ENCODE results near the gene HNF4A. TPM values are rescaled to one million over a fixed set of nuclear protein-coding genes. Genes with fewer than 3 reads are reported as not detected.
A peak's percentile ranks its signal among the peaks of the same experiment; 100 is the strongest.

HNF4A gene
- total and polyA plus RNA-seq, 2 of the 13 experiments (the other 11 are each of a cell fraction or from before 2014, with no cell fraction given) = 80.9 to 169 TPM

- 0 out of 2 replicates have a peak, but pooled peaks have one; percentile 86 for TF ChIP-seq ZNF674 (CRISPR knock-in tag; IDR thresholded peaks at IDR 0.05; ENCODE audit: low read depth)
- TF ChIP-seq CHD4 (IDR thresholded peaks at IDR 0.05; ENCODE audit: borderline replicate concordance, low read length) = no peak
- TF ChIP-seq PHF20 (CRISPR knock-in tag; IDR thresholded peaks at IDR 0.05) = peak; percentile 70; the same call in 1 of the 2 replicates
- no peak for TF ChIP-seq ATRX (CRISPR knock-in tag; IDR thresholded peaks at IDR 0.05; ENCODE audit: borderline replicate concordance)
- TF ChIP-seq ZNF362 (CRISPR knock-in tag; IDR thresholded peaks at IDR 0.05; ENCODE audit: borderline replicate concordance) = no peak
- peak; percentile 98 for TF ChIP-seq U2AF1 (optimal IDR thresholded peaks at IDR 0.05; ENCODE audit: low read depth, low read length)
- TF ChIP-seq DRAP1 (CRISPR knock-in tag; IDR thresholded peaks at IDR 0.05) = peak; percentile 83
- no peak for TF ChIP-seq ZBTB7A (CRISPR knock-in tag; IDR thresholded peaks at IDR 0.05)
- no peak; the same call in 1 of the 2 replicates for TF ChIP-seq HIVEP1 (CRISPR knock-in tag; IDR thresholded peaks at IDR 0.05)
- no peak; the same call in 1 of the 2 replicates for TF ChIP-seq MEIS1 (CRISPR knock-in tag; IDR thresholded peaks at IDR 0.05; ENCODE audit: borderline replicate concordance)
- TF ChIP-seq ZNF143 (CRISPR knock-in tag; IDR thresholded peaks at IDR 0.05) = 0 out of 2 replicates have a peak, but pooled peaks have one; percentile 72
- TF ChIP-seq MAZ (IDR thresholded peaks at IDR 0.05; ENCODE audit: borderline replicate concordance, low read depth, low read length) = no peak; the same call in 1 of the 2 replicates
- peak; percentile 98; the same call in 1 of the 2 replicates for TF ChIP-seq MAZ (CRISPR knock-in tag; IDR thresholded peaks at IDR 0.05; ENCODE audit: low read depth)
- TF ChIP-seq SPEN (CRISPR knock-in tag; IDR thresholded peaks at IDR 0.05; ENCODE audit: low read depth) = no peak
- no peak for TF ChIP-seq ZSCAN22 (CRISPR knock-in tag; IDR thresholded peaks at IDR 0.05)
- peak; percentile 90; the same call in 1 of the 3 replicates for TF ChIP-seq MXI1 (IDR thresholded peaks at IDR 0.05; ENCODE audit: borderline replicate concordance, low read depth, low read length)
- no peak for TF ChIP-seq ZFP82 (CRISPR knock-in tag; IDR thresholded peaks at IDR 0.05; ENCODE audit: borderline replicate concordance)
- peak; percentile 87 for TF ChIP-seq ZNF563 (CRISPR knock-in tag; IDR thresholded peaks at IDR 0.05)
- TF ChIP-seq HMGXB4 (CRISPR knock-in tag; IDR thresholded peaks at IDR 0.05; ENCODE audit: borderline replicate concordance in 1 of 2, low read depth in 1 of 2) = peak; percentile 86 to 93; a peak in 1 of 4 replicates
- no peak; the same call in none of the 2 replicates for TF ChIP-seq ZNF780A (CRISPR knock-in tag; IDR thresholded peaks at IDR 0.05)
- peak; percentile 98 for TF ChIP-seq ZNF33A (CRISPR knock-in tag; IDR thresholded peaks at IDR 0.05; ENCODE audit: borderline replicate concordance)
- TF ChIP-seq IRF2 (CRISPR knock-in tag; IDR thresholded peaks at IDR 0.05) = peak; percentile 87; the same call in 1 of the 2 replicates
- no peak for TF ChIP-seq FOSL2 (CRISPR knock-in tag; IDR thresholded peaks at IDR 0.05)
- peak; percentile 78 for TF ChIP-seq PHF5A (CRISPR knock-in tag; IDR thresholded peaks at IDR 0.05; ENCODE audit: low read depth, unreplicated experiment)
- TF ChIP-seq ZSCAN5A (CRISPR knock-in tag; IDR thresholded peaks at IDR 0.05; ENCODE audit: borderline replicate concordance) = no peak
- 0 out of 2 replicates have a peak, but pooled peaks have one; percentile 90 for TF ChIP-seq ZNF431 (CRISPR knock-in tag; IDR thresholded peaks at IDR 0.05; ENCODE audit: borderline replicate concordance, low read depth)
- no peak; the same call in 1 of the 2 replicates for TF ChIP-seq ZNF607 (CRISPR knock-in tag; IDR thresholded peaks at IDR 0.05; ENCODE audit: borderline replicate concordance)
These were observed 38.9 kb downstream of the HNF4A start (continued) for GRCh38 chr20:44394452-44394701.
